Chondrocyte (in vitro differentiated cells): Measurements from ENCODE around the gene UNC119B. TPM values are rescaled to one million over a fixed set of nuclear protein-coding genes. Genes with fewer than 3 reads are reported as not detected.

ENCODE experiments used
- DNase-seq: peaks from one replicate; pipeline ENCODE4 v3.0.0; 2021; ENCODE audit warnings: mixed read lengths, low spot score
- H3K27ac Mint-ChIP-seq: one replicate; pipeline ENCODE4 v1.8.0; 2021; ENCODE audit warnings: mild to moderate bottlenecking, moderate library complexity, mixed read lengths; ENCODE audit not compliant: unreplicated experiment
- H3K27me3 Mint-ChIP-seq: 2 replicates; pipeline ENCODE4 v1.8.0; 2021; ENCODE audit warnings: low read depth, mixed read lengths
- H3K36me3 Mint-ChIP-seq: 2 replicates; pipeline ENCODE4 v1.8.0; 2021; ENCODE audit warnings: low read depth, mixed read lengths
- H3K4me1 Mint-ChIP-seq: 2 replicates; pipeline ENCODE4 v1.8.0; 2021; ENCODE audit warnings: low read depth, mild to moderate bottlenecking, mixed read lengths
- H3K4me3 Mint-ChIP-seq: one replicate; pipeline ENCODE4 v1.8.0; 2021; ENCODE audit warnings: mild to moderate bottlenecking, moderate library complexity, mixed read lengths; ENCODE audit not compliant: unreplicated experiment
- H3K9me3 Mint-ChIP-seq: 2 replicates; pipeline ENCODE4 v1.8.0; 2021; ENCODE audit warnings: low read depth, mixed read lengths
- total RNA-seq: library from RNA; stranded (reverse); gene quantifications from 3 replicates; pipeline ENCODE4 v1.2.1, GENCODE V29; 2021
- TF ChIP-seq, protein P1 (sequence below): fragments of 200-600 bp; sonication (generic); IDR thresholded peaks from 2 replicates; pipeline ENCODE4 v1.5.0; 2021; ENCODE audit warnings: antibody characterized with exemption, mild to moderate bottlenecking, moderate library complexity

The UNC119B gene
- total RNA-seq, 1 donor from 2014 or later, result 22.3 TPM

DNA sequence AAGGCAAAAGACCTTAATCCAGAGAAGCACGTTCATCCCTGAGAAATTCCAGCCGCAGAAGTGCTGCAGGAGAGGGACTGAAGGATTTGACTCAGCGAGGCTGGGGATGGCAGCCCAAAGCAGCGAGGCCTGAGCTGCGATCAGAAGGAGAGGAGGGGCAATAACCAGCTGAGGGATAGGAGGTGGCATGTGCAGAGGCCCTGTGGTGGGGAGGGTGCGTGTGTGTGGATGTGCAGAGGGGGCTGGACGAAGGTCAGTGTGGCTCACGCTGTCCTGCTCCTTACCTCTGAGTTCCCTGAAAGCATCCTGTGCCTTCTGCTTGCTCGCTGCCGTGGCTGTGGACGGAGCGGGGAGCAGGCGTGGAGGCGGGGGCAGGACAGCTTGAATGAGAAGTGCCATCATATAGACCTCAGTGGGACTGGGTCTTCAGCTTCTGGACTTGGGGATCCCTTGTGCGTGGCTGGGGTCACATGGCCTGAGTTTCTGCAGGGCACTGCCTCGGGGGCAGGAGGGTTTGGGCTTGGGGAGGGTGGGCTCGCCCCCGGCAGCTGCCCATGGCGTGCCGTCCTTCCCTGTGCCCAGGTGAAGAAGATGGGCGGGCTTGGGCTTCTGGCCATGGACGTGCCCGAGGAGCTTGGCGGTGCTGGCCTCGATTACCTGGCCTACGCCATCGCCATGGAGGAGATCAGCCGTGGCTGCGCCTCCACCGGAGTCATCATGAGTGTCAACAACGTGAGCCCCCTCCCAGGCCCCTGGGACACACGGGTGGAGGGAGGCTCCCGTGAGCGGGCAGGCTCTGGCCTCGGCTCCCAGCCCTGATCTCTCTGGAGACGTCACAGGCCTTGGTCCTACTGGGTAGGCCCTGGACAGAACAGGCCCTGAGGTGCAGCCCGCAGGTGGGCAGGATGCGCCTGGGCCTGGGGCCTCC lies 26.4 kb downstream of the UNC119B start:
- Mint-ChIP-seq H3K4me1 (no peaks in the 10 kb centered on the region), H3K27ac (no peak overlapping the region), H3K9me3 (no peaks in the 10 kb centered on the region), H3K36me3 (peaks cover 6% of the 10 kb centered on the region), H3K4me3 (no peak overlapping the region), H3K27me3 (no peaks in the 10 kb centered on the region)
- TF ChIP-seq, protein P1, sequence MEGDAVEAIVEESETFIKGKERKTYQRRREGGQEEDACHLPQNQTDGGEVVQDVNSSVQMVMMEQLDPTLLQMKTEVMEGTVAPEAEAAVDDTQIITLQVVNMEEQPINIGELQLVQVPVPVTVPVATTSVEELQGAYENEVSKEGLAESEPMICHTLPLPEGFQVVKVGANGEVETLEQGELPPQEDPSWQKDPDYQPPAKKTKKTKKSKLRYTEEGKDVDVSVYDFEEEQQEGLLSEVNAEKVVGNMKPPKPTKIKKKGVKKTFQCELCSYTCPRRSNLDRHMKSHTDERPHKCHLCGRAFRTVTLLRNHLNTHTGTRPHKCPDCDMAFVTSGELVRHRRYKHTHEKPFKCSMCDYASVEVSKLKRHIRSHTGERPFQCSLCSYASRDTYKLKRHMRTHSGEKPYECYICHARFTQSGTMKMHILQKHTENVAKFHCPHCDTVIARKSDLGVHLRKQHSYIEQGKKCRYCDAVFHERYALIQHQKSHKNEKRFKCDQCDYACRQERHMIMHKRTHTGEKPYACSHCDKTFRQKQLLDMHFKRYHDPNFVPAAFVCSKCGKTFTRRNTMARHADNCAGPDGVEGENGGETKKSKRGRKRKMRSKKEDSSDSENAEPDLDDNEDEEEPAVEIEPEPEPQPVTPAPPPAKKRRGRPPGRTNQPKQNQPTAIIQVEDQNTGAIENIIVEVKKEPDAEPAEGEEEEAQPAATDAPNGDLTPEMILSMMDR, result no peak
- peak; percentile 89 for DNase-seq

DNA sequence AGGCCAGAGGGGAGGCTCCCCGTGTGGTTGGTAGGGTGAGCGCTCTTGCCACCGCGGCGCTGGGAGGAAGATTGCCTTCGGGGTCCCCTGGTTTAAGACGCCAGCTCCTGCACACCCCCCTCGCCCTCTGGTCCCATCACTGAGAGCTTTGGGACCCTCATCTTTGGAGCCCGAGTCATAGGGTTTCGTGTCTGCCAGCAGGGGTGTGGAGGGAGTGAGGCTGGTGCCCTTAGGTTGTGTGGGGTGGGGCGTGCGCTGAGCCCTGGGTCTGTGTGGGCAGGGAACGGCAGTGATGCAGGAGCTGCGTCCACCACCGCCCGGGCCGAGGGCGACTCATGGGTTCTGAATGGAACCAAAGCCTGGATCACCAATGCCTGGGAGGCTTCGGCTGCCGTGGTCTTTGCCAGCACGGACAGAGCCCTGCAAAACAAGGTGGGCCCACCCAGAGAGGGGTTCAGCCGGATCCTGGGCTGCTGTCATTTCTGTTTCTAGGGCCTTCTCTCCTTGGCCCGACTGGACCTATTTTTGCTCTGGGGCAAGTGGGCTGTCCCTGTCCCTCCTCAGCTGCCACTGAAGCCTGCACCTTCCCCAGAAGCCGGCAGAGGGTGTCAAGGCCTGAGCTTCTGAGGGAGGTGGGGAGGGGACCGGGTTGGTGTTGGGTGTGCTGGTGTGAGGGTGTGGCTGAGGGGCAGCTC lies 27.4 kb downstream of the UNC119B start:
- H3K4me1 Mint-ChIP-seq, result no peaks in the 10 kb centered on the region
- no peaks in the 10 kb centered on the region for H3K9me3 Mint-ChIP-seq
- peak; percentile 89 for DNase-seq
- H3K36me3 Mint-ChIP-seq, result peaks cover 4% of the 10 kb centered on the region
- TF ChIP-seq, protein P1, result peak; percentile 68
- no peak overlapping the region for H3K4me3 Mint-ChIP-seq
- no peaks in the 10 kb centered on the region for H3K27me3 Mint-ChIP-seq
- no peak overlapping the region for H3K27ac Mint-ChIP-seq

DNA sequence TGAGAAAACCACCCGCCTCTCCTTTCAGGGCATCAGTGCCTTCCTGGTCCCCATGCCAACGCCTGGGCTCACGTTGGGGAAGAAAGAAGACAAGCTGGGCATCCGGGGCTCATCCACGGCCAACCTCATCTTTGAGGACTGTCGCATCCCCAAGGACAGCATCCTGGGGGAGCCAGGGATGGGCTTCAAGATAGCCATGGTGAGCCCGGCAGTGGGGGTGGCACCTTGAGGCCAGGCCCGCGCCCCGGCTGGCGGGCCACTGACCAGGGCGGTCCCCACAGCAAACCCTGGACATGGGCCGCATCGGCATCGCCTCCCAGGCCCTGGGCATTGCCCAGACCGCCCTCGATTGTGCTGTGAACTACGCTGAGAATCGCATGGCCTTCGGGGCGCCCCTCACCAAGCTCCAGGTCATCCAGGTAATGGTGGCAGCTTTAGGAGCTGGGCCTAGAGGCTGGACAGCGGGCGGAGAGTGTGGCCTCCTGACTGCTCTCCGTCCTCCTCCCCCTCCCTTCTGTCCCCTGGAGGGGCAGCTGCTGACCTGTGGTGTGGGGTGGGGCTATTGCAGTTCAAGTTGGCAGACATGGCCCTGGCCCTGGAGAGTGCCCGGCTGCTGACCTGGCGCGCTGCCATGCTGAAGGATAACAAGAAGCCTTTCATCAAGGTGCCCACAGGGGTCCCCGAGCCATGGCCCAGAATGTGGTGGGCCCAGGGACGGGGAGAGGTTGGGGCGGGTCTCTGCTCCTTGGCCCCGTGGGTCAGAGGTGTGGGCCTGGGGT lies 28.2 kb downstream of the UNC119B start:
- Mint-ChIP-seq H3K9me3 (no peaks in the 10 kb centered on the region), H3K4me1 (no peaks in the 10 kb centered on the region), H3K4me3 (no peak overlapping the region), H3K36me3 (peaks cover 4% of the 10 kb centered on the region), H3K27me3 (no peaks in the 10 kb centered on the region), H3K27ac (no peak overlapping the region)
- peak; percentile 91 for DNase-seq
- TF ChIP-seq, protein P1, result no peak

DNA sequence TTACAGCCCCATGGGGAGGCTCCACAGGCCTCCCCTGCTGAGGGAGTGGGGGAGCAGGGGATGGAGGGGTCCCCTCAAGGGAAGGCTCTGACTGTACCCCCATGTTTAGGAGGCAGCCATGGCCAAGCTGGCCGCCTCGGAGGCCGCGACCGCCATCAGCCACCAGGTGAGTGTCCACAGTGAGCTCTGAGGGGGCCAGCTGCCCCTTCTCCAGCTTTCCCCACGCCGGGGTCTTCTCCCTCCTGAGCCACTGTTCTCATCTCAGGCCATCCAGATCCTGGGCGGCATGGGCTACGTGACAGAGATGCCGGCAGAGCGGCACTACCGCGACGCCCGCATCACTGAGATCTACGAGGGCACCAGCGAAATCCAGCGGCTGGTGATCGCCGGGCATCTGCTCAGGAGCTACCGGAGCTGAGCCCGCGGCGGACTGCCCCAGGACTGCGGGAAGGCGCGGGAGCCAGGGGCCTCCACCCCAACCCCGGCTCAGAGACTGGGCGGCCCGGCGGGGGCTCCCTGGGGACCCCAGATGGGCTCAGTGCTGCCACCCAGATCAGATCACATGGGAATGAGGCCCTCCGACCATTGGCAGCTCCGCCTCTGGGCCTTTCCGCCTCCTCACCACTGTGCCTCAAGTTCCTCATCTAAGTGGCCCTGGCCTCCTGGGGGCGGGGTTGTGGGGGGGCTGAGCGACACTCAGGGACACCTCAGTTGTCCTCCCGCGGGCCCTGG lies 28.9 kb downstream of the UNC119B start:
- H3K27me3 Mint-ChIP-seq, result no peaks in the 10 kb centered on the region
- H3K9me3 Mint-ChIP-seq, result no peaks in the 10 kb centered on the region
- H3K4me1 Mint-ChIP-seq, result no peaks in the 10 kb centered on the region
- peak; percentile 79 for DNase-seq
- no peak overlapping the region for H3K27ac Mint-ChIP-seq
- TF ChIP-seq, protein P1, result no peak
- peaks cover 1% of the 10 kb centered on the region for H3K36me3 Mint-ChIP-seq
- no peak overlapping the region for H3K4me3 Mint-ChIP-seq
